ENCODE data around the gene DPY19L3. TPM values are rescaled to one million over a fixed set of nuclear protein-coding genes. Genes with fewer than 3 reads are reported as not detected.

The DPY19L3 gene
- total and polyA plus RNA-seq, 2 experiments from 2014 or later = 12.5 to 64.3 TPM

GRCh38 chr19:32362318-32362691 is 43.3 kb upstream of the DPY19L3 start:
- H3K27ac ChIP-seq = no peak overlapping the region
- no peaks in the 10 kb centered on the region for H3K9me3 ChIP-seq (ENCODE audit: low read depth)
- H3K4me1 ChIP-seq (ENCODE audit: low read depth) = no peaks in the 10 kb centered on the region
- no peaks in the 10 kb centered on the region for H3K27me3 ChIP-seq
- no peak for TF ChIP-seq CTCF (IDR thresholded peaks at IDR 0.05; ENCODE audit: low read depth, low read length)
- DNase-seq (ENCODE audit: low read depth in 1 of 2, low spot score in 1 of 2) = no peak
- H3K36me3 ChIP-seq = peaks cover 51% of the 10 kb centered on the region
- H3K4me3 ChIP-seq = no peak overlapping the region

- H3K4me1 ChIP-seq (ENCODE audit: low read depth) = no peaks in the 10 kb centered on the region
- no peak for TF ChIP-seq CTCF (IDR thresholded peaks at IDR 0.05; ENCODE audit: low read depth, low read length)
- DNase-seq (ENCODE audit: low read depth in 1 of 2, low spot score in 1 of 2) = peak in 1 of 2 donors; percentile 75
Observed at GRCh38 chr19:32363175-32363574, 42.4 kb upstream of the DPY19L3 start.

GRCh38 chr19:32363632-32364031 is 41.9 kb upstream of the DPY19L3 start:
- TF ChIP-seq CTCF (IDR thresholded peaks at IDR 0.05; ENCODE audit: low read depth, low read length) = no peak
- Histone ChIP-seq H3K9me3 (ENCODE audit: low read depth) (no peaks in the 10 kb centered on the region), H3K4me3 (no peak overlapping the region), H3K27ac (peak overlapping the region; percentile 17), H3K4me1 (ENCODE audit: low read depth) (no peaks in the 10 kb centered on the region), H3K27me3 (no peaks in the 10 kb centered on the region), H3K36me3 (peaks cover 38% of the 10 kb centered on the region)
- no peak for DNase-seq (ENCODE audit: low read depth in 1 of 2, low spot score in 1 of 2)

More at GRCh38 chr19:32363175-32363574, 42.4 kb upstream of the DPY19L3 start:
- no peaks in the 10 kb centered on the region for H3K9me3 ChIP-seq (ENCODE audit: low read depth)
- H3K27me3 ChIP-seq = no peaks in the 10 kb centered on the region
- H3K27ac ChIP-seq = no peak overlapping the region
- H3K4me3 ChIP-seq = no peak overlapping the region
- H3K36me3 ChIP-seq = peaks cover 42% of the 10 kb centered on the region

GRCh38 chr19:32364040-32364439 is 41.5 kb upstream of the DPY19L3 start:
- no peaks in the 10 kb centered on the region for H3K9me3 ChIP-seq (ENCODE audit: low read depth)
- no peaks in the 10 kb centered on the region for H3K4me1 ChIP-seq (ENCODE audit: low read depth)
- H3K4me3 ChIP-seq = no peak overlapping the region
- peaks cover 35% of the 10 kb centered on the region for H3K36me3 ChIP-seq
- TF ChIP-seq CTCF (IDR thresholded peaks at IDR 0.05; ENCODE audit: low read depth, low read length) = no peak
- no peaks in the 10 kb centered on the region for H3K27me3 ChIP-seq
- peak overlapping the region; percentile 17 for H3K27ac ChIP-seq
- no peak for DNase-seq (ENCODE audit: low read depth in 1 of 2, low spot score in 1 of 2)

GRCh38 chr19:32367063-32367462 is 38.5 kb upstream of the DPY19L3 start:
- Histone ChIP-seq H3K9me3 (ENCODE audit: low read depth) (no peaks in the 10 kb centered on the region), H3K4me1 (ENCODE audit: low read depth) (no peaks in the 10 kb centered on the region), H3K4me3 (no peak overlapping the region)

More at GRCh38 chr19:32367063-32367462, 38.5 kb upstream of the DPY19L3 start:
- no peak for DNase-seq (ENCODE audit: low read depth in 1 of 2, low spot score in 1 of 2)
- H3K36me3 ChIP-seq = peaks cover 12% of the 10 kb centered on the region
- H3K27ac ChIP-seq = no peak overlapping the region
- TF ChIP-seq CTCF (IDR thresholded peaks at IDR 0.05; ENCODE audit: low read depth, low read length) = no peak
- H3K27me3 ChIP-seq = no peaks in the 10 kb centered on the region
